ENCODE results near the gene RELL1.

DNA sequence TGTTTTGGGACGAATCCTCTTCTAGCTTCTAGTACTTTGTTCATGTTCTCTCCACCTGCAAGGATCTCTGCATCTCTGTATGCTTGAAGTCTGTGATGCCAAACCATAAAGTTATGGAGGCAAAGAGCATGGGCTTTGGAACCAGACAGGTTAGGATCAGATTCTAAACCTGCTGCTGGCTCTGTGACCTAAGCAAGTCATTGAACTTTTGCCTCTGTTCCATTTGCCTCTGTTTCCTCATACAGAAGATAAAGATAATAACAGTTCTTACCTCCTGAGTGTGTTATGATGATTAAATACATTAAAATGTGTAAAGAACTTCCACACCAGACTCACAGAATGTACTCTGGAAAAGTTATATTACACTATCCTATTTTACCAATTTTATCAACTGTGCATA lies 41.5 kb upstream of the RELL1 start:
- TF ChIP-seq, protein P1, sequence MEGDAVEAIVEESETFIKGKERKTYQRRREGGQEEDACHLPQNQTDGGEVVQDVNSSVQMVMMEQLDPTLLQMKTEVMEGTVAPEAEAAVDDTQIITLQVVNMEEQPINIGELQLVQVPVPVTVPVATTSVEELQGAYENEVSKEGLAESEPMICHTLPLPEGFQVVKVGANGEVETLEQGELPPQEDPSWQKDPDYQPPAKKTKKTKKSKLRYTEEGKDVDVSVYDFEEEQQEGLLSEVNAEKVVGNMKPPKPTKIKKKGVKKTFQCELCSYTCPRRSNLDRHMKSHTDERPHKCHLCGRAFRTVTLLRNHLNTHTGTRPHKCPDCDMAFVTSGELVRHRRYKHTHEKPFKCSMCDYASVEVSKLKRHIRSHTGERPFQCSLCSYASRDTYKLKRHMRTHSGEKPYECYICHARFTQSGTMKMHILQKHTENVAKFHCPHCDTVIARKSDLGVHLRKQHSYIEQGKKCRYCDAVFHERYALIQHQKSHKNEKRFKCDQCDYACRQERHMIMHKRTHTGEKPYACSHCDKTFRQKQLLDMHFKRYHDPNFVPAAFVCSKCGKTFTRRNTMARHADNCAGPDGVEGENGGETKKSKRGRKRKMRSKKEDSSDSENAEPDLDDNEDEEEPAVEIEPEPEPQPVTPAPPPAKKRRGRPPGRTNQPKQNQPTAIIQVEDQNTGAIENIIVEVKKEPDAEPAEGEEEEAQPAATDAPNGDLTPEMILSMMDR (IDR thresholded peaks at IDR 0.05): no peak
- TF ChIP-seq POLR2A (IDR thresholded peaks at IDR 0.05): no peak
